ENCODE results near the gene HOXB13. TPM values are rescaled to one million over a fixed set of nuclear protein-coding genes. Genes with fewer than 3 reads are reported as not detected.

HOXB13 gene
- total and polyA plus RNA-seq, 8 donors: not detected

DNA sequence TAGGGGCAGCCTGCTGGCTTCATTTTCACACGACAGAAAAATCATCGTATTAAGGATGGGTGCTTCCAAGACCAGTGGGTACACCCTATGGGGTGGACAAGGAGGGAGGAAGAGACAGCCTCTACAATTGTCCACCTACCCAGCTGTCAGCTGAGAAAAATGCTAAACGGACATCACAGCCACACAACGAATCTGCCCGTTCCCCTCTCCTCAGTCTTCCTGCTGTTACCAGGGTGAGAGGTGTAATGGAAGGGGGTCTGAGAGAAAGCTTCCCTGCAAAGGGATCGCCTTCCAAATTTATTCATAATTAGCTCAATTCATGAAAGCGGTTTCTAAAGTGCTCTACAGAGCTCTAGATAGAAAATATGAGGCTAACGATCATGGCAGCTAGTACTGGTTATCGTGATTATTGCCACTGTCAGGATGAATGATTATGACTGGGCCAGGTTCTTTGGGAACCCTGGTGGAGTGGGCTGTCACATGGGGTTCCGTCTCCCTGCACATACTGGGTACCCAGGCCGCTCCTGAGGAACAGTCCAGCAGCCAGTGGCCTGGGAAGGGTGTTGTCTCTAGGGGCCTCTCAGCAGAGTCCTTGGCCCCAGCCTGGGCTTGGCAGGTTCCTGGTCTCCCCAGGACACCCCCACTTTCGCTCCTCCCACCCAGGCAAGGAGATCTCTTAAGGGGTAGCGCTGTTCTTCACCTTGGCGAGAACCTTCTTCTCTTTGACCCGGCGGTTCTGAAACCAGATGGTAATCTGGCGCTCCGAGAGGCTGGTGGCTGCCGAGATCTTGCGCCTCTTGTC lies 2.2 kb downstream of the HOXB13 start:
- TF ChIP-seq, protein P1, sequence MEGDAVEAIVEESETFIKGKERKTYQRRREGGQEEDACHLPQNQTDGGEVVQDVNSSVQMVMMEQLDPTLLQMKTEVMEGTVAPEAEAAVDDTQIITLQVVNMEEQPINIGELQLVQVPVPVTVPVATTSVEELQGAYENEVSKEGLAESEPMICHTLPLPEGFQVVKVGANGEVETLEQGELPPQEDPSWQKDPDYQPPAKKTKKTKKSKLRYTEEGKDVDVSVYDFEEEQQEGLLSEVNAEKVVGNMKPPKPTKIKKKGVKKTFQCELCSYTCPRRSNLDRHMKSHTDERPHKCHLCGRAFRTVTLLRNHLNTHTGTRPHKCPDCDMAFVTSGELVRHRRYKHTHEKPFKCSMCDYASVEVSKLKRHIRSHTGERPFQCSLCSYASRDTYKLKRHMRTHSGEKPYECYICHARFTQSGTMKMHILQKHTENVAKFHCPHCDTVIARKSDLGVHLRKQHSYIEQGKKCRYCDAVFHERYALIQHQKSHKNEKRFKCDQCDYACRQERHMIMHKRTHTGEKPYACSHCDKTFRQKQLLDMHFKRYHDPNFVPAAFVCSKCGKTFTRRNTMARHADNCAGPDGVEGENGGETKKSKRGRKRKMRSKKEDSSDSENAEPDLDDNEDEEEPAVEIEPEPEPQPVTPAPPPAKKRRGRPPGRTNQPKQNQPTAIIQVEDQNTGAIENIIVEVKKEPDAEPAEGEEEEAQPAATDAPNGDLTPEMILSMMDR (IDR thresholded peaks at IDR 0.05): no peak
- Histone ChIP-seq H3K4me1 (peaks cover 9 to 28% of the 10 kb centered on the region in 2 donors), H3K9me3 (no peaks in the 10 kb centered on the region), H3K4me3 (no peak overlapping the region), H3K27ac (no peak overlapping the region), H3K27me3 (peaks cover 98 to 100% of the 10 kb centered on the region in 2 donors), H3K36me3 (no peaks in the 10 kb centered on the region)
- DNase-seq (no peak), ATAC-seq (no peak)
- intact Hi-C loops (cut with DNase I): loop anchor here in 1 of 2 donors (5.0 to 10.0 kb wide), 2 partner anchors 68 to 151 kb away; no protein-coding TSS in a partner anchor

DNA sequence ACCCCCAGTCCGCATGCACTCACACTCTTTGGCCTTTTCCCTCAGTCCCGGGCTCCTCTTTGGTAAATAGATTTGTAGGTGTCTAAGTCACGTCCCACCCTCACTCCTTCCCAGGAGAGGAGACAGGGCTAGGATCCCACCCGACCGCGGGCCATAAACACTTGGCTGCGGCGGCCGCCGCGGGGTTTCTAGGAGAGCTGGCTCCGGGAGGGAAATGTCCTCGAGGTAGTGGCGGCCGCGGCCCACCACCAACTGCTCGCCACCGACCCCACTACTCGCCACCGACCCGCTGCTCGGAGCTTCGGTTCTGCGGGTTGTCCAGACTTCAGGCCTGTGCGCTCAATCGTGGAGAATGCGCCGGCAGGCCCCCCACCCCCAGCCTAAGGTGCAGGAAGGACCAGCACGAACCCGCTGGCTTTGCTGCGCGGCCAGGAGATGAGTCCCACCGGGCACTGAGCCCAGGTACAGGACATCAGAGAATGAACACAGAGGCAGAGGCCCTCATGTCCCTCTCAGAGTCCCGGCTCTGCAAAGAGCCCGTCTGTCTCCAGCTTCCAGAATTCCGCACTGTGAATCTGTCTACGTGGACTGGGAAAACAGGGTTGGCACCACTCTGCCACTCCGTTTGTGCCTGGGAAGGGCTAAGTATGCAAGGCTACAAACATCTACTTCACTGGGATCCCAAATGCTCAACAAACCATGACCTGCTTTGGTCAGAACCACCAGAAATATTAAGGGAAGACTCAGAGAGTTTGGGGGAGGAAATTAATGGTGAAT lies 3.1 kb downstream of the HOXB13 start:
- ATAC-seq: no peak
- H3K9me3 ChIP-seq: no peaks in the 10 kb centered on the region
- intact Hi-C loops (cut with DNase I): loop anchor here in 1 of 2 donors (5.0 to 10.0 kb wide), 2 partner anchors 69 to 152 kb away; no protein-coding TSS in a partner anchor
- H3K36me3 ChIP-seq: no peaks in the 10 kb centered on the region
- peaks cover 9 to 28% of the 10 kb centered on the region in 2 donors for H3K4me1 ChIP-seq
- H3K4me3 ChIP-seq: no peak overlapping the region
- peaks cover 99 to 100% of the 10 kb centered on the region in 2 donors for H3K27me3 ChIP-seq
- no peak for DNase-seq
- H3K27ac ChIP-seq: no peak overlapping the region
- TF ChIP-seq, protein P1 (IDR thresholded peaks at IDR 0.05): no peak

DNA sequence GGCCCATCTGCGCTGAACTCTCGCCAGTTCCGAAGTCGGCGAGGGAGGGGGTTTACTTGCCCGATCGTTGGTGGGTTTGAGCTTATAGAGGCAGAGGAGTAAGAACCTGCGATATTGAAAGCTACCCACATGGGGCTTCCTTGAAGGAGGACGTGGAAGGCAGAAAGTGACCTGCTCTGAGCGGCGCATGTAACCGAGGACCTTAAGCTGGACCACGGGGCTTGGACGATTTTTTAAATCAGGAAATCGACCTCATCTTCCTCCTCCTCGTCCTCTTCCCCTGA lies 3.6 kb downstream of the HOXB13 start:
- H3K9me3 ChIP-seq: no peaks in the 10 kb centered on the region
- TF ChIP-seq, protein P1 (IDR thresholded peaks at IDR 0.05): no peak
- H3K27me3 ChIP-seq: peaks cover 98 to 100% of the 10 kb centered on the region in 2 donors
- no peaks in the 10 kb centered on the region for H3K36me3 ChIP-seq
- intact Hi-C loops (cut with DNase I): loop anchor here in 1 of 2 donors (5.0 to 10.0 kb wide), 2 partner anchors 70 to 152 kb away; no protein-coding TSS in a partner anchor
- no peak overlapping the region for H3K27ac ChIP-seq
- DNase-seq (no peak), ATAC-seq (no peak)
- no peak overlapping the region for H3K4me3 ChIP-seq
- peaks cover 9 to 28% of the 10 kb centered on the region in 2 donors for H3K4me1 ChIP-seq

DNA sequence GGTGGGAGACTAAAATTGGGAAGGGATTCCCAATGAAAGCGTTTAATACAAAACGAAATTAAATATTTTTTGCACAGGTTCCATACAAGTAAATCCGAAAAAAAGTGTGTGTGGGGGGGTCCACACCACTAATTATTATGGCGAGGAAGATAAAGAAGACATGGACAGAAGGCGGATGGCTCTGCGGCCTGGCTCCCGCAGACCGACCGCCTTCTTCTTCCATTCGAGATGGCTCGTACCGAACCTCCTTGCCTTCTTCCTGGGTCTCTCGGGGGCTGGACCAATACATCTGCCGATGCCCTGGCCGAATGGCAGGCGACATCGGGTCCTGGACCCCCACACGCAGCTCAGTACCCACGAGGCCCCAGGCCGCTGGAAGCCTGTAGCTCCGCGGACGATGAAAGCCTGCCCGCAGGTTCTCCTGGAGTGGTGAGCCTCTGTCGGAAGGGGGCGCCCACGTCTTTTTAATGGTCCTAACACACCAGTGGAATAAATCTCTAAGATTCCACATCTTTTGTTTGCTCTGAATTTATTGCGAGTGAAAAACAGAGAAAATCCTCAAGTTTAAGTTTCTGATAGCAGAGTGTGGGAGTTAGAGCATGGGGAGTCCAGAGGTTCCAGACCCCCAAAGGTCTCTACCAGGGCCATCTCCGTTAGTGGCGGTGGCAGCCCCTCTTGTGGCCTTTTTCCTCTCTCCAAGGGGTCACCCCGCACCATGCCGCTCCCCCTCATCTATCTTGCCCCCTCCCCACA lies 4.1 kb downstream of the HOXB13 start:
- DNase-seq: peak; percentile 68 to 87 (median 80)
- Histone ChIP-seq H3K36me3 (no peaks in the 10 kb centered on the region), H3K27ac (no peak overlapping the region), H3K27me3 (peaks cover 98 to 100% of the 10 kb centered on the region in 2 donors), H3K4me3 (no peak overlapping the region), H3K4me1 (peaks cover 9 to 32% of the 10 kb centered on the region in 2 donors), H3K9me3 (no peaks in the 10 kb centered on the region)
- peak; percentile 93 for ATAC-seq
- intact Hi-C loops (cut with DNase I): loop anchor here in 1 of 2 donors (5.0 to 10.0 kb wide), 2 partner anchors 70 to 153 kb away; no protein-coding TSS in a partner anchor
- TF ChIP-seq, protein P1 (IDR thresholded peaks at IDR 0.05): peak; percentile 62 to 71
